Smooth muscle cell of the umbilical artery (primary cell): ENCODE measurements around the gene UTP20. TPM values are rescaled to one million over a fixed set of nuclear protein-coding genes. Genes with fewer than 3 reads are reported as not detected.

ENCODE experiments used
- total RNA-seq: library from RNA; depleted of rRNA; stranded (reverse); fragments of >200 nt; gene quantifications from 2 replicates; pipeline ENCODE4 v1.2.3, GENCODE V29; 2014

Gene UTP20
- total RNA-seq, result 13.7 and 27.7 TPM in 2 replicates

DNA sequence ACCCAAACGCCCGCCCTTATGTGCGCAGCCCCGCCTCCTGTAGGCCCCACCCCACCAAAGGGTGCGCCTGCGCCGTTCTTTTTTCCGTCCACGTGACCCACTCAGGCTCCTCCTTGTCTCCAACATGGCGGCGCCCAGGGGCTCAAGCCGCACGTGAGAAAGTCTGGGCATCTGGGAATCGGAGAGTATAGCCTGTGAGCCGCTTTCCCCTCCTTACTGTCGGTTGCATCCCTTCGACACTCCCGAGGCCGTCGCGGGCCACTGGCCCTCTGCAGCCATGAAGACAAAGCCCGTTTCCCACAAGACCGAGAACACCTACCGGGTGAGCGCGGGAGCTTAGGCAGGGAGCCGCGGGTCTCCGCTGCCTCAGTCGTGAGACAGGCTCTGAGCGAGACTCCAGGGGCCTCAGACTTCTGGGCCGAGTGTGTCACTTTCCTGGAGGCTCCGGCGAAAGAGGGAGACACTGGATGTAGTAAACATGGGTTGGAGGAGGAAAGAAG lies at the start of gene UTP20:
Gene UTP20 (plus strand): TSS at position 100 of the 500 bp plus-strand sequence. CDS start 178 bp downstream, at position 278.

GRCh38 chr12:101407436-101408345 lies 127.8 kb downstream of the UTP20 start, which contains the start of gene ARL1:
ARL1 (minus strand) TSS chr12:101407772; CDS start chr12:101407645, 127 bp downstream.

Other genes starting within 250 kb of the UTP20 start
- gene SLC5A8, start 69.9 kb upstream of the UTP20 start, total RNA-seq, result not detected in 2 replicates
- 179 and 282 TPM in 2 replicates for gene ARL1, start 127.7 kb downstream of the UTP20 start, total RNA-seq
- gene SPIC, start 195.2 kb downstream of the UTP20 start, total RNA-seq, result not detected in 2 replicates